ENCODE data around the gene MED13.
A peak's percentile ranks its signal among the peaks of the same experiment; 100 is the strongest.

MED13 gene, protein sequence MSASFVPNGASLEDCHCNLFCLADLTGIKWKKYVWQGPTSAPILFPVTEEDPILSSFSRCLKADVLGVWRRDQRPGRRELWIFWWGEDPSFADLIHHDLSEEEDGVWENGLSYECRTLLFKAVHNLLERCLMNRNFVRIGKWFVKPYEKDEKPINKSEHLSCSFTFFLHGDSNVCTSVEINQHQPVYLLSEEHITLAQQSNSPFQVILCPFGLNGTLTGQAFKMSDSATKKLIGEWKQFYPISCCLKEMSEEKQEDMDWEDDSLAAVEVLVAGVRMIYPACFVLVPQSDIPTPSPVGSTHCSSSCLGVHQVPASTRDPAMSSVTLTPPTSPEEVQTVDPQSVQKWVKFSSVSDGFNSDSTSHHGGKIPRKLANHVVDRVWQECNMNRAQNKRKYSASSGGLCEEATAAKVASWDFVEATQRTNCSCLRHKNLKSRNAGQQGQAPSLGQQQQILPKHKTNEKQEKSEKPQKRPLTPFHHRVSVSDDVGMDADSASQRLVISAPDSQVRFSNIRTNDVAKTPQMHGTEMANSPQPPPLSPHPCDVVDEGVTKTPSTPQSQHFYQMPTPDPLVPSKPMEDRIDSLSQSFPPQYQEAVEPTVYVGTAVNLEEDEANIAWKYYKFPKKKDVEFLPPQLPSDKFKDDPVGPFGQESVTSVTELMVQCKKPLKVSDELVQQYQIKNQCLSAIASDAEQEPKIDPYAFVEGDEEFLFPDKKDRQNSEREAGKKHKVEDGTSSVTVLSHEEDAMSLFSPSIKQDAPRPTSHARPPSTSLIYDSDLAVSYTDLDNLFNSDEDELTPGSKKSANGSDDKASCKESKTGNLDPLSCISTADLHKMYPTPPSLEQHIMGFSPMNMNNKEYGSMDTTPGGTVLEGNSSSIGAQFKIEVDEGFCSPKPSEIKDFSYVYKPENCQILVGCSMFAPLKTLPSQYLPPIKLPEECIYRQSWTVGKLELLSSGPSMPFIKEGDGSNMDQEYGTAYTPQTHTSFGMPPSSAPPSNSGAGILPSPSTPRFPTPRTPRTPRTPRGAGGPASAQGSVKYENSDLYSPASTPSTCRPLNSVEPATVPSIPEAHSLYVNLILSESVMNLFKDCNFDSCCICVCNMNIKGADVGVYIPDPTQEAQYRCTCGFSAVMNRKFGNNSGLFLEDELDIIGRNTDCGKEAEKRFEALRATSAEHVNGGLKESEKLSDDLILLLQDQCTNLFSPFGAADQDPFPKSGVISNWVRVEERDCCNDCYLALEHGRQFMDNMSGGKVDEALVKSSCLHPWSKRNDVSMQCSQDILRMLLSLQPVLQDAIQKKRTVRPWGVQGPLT (N-terminal part only)

DNA sequence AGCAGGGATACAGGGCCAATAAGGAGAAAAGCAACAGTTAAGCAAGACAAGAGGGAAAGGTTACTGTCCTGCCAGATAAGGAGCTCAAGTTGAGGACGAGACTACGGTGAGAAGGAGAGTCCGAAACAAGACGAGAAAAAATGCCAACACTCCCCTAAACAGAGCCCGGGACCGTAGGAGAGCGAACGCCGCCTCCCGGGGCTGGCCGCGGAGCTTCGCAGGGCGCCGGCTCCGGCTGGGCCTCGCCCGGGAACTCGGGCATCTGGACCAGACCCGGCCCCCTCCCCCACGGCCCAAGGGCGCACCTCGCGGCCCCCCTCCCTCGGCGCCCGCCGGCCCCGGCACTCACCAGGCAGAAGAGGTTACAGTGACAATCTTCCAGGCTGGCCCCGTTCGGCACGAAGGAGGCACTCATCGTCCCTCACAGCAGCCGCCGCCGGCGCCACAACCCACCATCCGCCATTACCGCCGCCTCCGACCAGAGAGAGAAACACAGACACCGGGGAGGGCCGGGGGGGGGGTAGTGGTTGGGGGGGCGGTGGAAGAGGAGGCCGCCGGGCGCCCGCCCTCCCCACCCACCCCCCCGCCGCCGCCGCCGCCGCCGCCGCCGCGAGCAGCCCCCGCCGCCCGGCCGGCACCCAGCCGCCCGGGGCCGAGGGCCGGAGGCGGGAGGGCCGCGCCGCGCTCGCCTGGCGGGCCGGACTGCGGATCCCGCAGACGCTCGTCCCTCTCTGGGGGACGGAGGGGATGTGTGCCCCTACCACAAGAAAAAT is at the start of gene MED13:
TSS of gene MED13 (minus strand) at position 488 of the 773 bp plus-strand sequence. CDS start at position 415, 73 bp downstream.
- H2AFZ ChIP-seq (ENCODE audit: low read depth), result peak within 1 kb of the TSS; percentile 82
- TF ChIP-seq, protein P1, sequence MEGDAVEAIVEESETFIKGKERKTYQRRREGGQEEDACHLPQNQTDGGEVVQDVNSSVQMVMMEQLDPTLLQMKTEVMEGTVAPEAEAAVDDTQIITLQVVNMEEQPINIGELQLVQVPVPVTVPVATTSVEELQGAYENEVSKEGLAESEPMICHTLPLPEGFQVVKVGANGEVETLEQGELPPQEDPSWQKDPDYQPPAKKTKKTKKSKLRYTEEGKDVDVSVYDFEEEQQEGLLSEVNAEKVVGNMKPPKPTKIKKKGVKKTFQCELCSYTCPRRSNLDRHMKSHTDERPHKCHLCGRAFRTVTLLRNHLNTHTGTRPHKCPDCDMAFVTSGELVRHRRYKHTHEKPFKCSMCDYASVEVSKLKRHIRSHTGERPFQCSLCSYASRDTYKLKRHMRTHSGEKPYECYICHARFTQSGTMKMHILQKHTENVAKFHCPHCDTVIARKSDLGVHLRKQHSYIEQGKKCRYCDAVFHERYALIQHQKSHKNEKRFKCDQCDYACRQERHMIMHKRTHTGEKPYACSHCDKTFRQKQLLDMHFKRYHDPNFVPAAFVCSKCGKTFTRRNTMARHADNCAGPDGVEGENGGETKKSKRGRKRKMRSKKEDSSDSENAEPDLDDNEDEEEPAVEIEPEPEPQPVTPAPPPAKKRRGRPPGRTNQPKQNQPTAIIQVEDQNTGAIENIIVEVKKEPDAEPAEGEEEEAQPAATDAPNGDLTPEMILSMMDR (conservative IDR thresholded peaks at IDR 0.05; ENCODE audit: low read depth, low read length), result no peak
- no peaks in the 10 kb centered on the region for H3K27me3 ChIP-seq (ENCODE audit: insufficient read depth, low read depth)
- H3K36me3 ChIP-seq (ENCODE audit: insufficient read depth), result no peaks in the 10 kb centered on the region
- no peak within 1 kb of the TSS for H3K4me3 ChIP-seq (IDR thresholded peaks at IDR 0.05; ENCODE audit: insufficient read depth, low read depth, low read length)
- H3K4me1 ChIP-seq (ENCODE audit: low read depth, poor library complexity, severe bottlenecking), result peaks cover 34% of the 10 kb centered on the region
- H4K20me1 ChIP-seq (ENCODE audit: insufficient read depth), result peaks cover 34% of the 10 kb centered on the region
- peak within 1 kb of the TSS; percentile 98 for H3K9ac ChIP-seq
- peak within 1 kb of the TSS; percentile 96 for H3K27ac ChIP-seq
- H3K79me2 ChIP-seq (ENCODE audit: insufficient read depth, low read depth), result peaks cover 54% of the 10 kb centered on the region
- peak within 1 kb of the TSS; percentile 95 for H3K4me2 ChIP-seq

DNA sequence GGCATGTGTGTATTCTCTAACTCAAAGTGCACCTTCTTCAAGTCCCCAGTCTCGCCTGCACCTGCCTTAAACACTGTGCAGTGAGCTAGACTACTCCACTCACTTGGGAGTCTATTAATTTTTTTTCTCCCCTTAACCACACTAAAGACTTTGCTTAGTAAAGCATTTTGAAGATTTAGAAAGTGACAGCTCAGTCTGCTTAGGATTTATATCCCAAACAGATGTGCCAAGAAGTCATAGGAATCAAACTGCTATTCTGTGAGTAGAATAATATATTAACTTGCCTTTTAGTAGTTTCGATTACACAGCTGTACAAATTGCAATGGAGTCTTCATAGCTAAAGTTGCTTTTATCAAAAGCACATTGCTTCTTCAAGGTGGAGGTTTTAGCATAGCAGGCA is 47.2 kb upstream of the MED13 start:
- Histone ChIP-seq H3K79me2 (ENCODE audit: insufficient read depth, low read depth) (no peaks in the 10 kb centered on the region), H3K27ac (no peak overlapping the region), H3K9ac (no peak overlapping the region), H2AFZ (ENCODE audit: low read depth) (no peak overlapping the region), H3K36me3 (ENCODE audit: insufficient read depth) (no peaks in the 10 kb centered on the region), H3K4me3 (IDR thresholded peaks at IDR 0.05; ENCODE audit: insufficient read depth, low read depth, low read length) (no peak overlapping the region), H4K20me1 (ENCODE audit: insufficient read depth) (no peaks in the 10 kb centered on the region), H3K27me3 (ENCODE audit: insufficient read depth, low read depth) (no peaks in the 10 kb centered on the region), H3K4me1 (ENCODE audit: low read depth, poor library complexity, severe bottlenecking) (peaks cover 12% of the 10 kb centered on the region), H3K4me2 (no peak overlapping the region)
- TF ChIP-seq, protein P1 (conservative IDR thresholded peaks at IDR 0.05; ENCODE audit: low read depth, low read length), result no peak

DNA sequence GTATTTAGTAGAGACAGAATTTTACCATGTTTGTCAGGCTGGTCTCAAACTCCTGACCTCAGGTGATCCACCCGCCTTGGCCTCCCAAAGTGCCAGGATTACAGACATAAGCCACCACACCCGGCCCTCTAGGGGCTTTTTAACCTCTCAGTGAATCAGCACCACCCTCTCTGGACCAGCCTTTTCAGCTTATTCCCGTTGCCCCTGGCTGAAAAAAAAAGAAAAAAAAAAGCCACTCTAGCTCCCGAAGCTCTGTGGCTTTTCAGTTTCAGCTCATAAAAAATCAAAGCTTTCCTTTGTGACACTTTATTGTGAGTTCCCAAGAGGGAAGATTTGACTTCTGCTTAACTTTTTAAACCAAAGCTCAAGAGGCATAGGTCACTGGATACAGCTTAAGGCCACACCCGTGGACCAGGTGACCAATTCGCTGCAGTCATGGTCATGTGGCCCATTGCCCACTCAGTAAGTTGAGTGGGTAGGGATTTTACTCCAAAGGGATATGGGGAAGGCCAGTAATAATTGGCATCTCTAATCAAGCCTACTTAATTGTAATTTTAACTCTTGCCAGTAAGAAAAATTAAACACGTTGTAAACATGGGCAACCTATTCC is 46.6 kb upstream of the MED13 start:
- H3K36me3 ChIP-seq (ENCODE audit: insufficient read depth), result no peaks in the 10 kb centered on the region
- no peak overlapping the region for H3K9ac ChIP-seq
- H4K20me1 ChIP-seq (ENCODE audit: insufficient read depth), result no peaks in the 10 kb centered on the region
- no peak overlapping the region for H3K4me2 ChIP-seq
- H3K79me2 ChIP-seq (ENCODE audit: insufficient read depth, low read depth), result no peaks in the 10 kb centered on the region
- peaks cover 12% of the 10 kb centered on the region for H3K4me1 ChIP-seq (ENCODE audit: low read depth, poor library complexity, severe bottlenecking)
- TF ChIP-seq, protein P1 (conservative IDR thresholded peaks at IDR 0.05; ENCODE audit: low read depth, low read length), result no peak
- H3K27me3 ChIP-seq (ENCODE audit: insufficient read depth, low read depth), result no peaks in the 10 kb centered on the region
- H2AFZ ChIP-seq (ENCODE audit: low read depth), result no peak overlapping the region
- H3K4me3 ChIP-seq (IDR thresholded peaks at IDR 0.05; ENCODE audit: insufficient read depth, low read depth, low read length), result no peak overlapping the region
- H3K27ac ChIP-seq, result no peak overlapping the region

Measured in KMS-11 (cell line).